ENCODE measurements around the gene PLA2R1. TPM values are rescaled to one million over a fixed set of nuclear protein-coding genes. Genes with fewer than 3 reads are reported as not detected.

The PLA2R1 gene
- polyA plus RNA-seq, 1 donor from 2014 or later = 0.69 TPM

DNA sequence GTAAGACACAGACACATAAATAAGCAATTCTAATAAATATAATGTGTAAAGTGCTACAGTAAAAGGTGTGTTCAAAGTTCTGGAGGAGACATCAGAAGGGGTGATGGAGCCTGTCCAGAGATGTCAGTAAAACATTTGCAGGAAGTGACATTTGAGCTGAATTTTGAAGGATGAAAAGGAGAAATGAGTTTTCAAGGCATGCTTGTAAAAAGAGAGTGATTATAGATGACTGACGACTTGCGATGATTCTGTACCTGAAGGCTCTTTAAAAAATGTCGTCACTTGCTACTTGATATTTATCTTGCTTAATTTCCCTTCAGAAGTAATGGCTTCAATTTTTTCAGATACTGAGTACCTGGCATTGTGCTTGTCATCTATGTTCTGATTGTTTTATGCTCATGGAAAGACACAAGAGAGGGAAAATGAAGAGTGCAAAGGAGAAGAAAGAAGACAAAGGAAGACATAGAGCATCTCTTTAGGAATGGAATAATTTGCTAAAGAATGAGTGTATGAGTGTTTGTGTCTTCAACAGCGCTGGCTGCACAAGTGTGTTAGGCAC lies 73.9 kb downstream of the PLA2R1 start:
- Histone ChIP-seq H3K4me3 (ENCODE audit: low read length) (peak overlapping the region; percentile 11), H3K9me3 (ENCODE audit: low read length) (no peaks in the 10 kb centered on the region), H3K27ac (ENCODE audit: low read length) (peak overlapping the region; percentile 97), H3K9me2 (ENCODE audit: insufficient read depth, low read length) (no peaks in the 10 kb centered on the region), H2AFZ (ENCODE audit: low read depth, low read length) (no peak overlapping the region), H3K4me2 (ENCODE audit: low read length) (no peak overlapping the region), H3K9ac (ENCODE audit: low read length) (peak overlapping the region; percentile 68), H3F3A (ENCODE audit: insufficient read depth, low read length, poor library complexity, severe bottlenecking) (peaks cover 6% of the 10 kb centered on the region), H3K79me2 (replicated peaks; ENCODE audit: insufficient read depth, low read length) (no peaks in the 10 kb centered on the region), H3K36me3 (ENCODE audit: insufficient read depth, low read length) (no peaks in the 10 kb centered on the region), H3K27me3 (ENCODE audit: insufficient read depth, low read depth, low read length) (no peaks in the 10 kb centered on the region), H4K20me1 (ENCODE audit: insufficient read depth) (no peaks in the 10 kb centered on the region)
- peak; percentile 97 for TF ChIP-seq EP300 (conservative IDR thresholded peaks at IDR 0.05; ENCODE audit: poor library complexity, severe bottlenecking)
- peak; percentile 88 for TF ChIP-seq REST (IDR thresholded peaks at IDR 0.05; ENCODE audit: borderline replicate concordance)
- TF ChIP-seq POLR2AphosphoS5 (IDR thresholded peaks at IDR 0.05) = peak; percentile 55
- no peak for TF ChIP-seq MXI1 (conservative IDR thresholded peaks at IDR 0.05; ENCODE audit: poor library complexity, severe bottlenecking)
- TF ChIP-seq TAF1 (IDR thresholded peaks at IDR 0.05; ENCODE audit: low read depth) = no peak

GRCh38 chr2:159987181-159987580 lies 75.2 kb downstream of the PLA2R1 start:
- H3K9me3 ChIP-seq (ENCODE audit: low read length) = no peaks in the 10 kb centered on the region
- H3F3A ChIP-seq (ENCODE audit: insufficient read depth, low read length, poor library complexity, severe bottlenecking) = peaks cover 6% of the 10 kb centered on the region
- no peak for TF ChIP-seq EZH2 (IDR thresholded peaks at IDR 0.05; ENCODE audit: borderline replicate concordance, insufficient read depth, low read length, poor library complexity, severe bottlenecking)
- TF ChIP-seq EP300 (conservative IDR thresholded peaks at IDR 0.05; ENCODE audit: poor library complexity, severe bottlenecking) = no peak
- TF ChIP-seq REST (IDR thresholded peaks at IDR 0.05; ENCODE audit: borderline replicate concordance) = no peak
- TF ChIP-seq, protein P1, sequence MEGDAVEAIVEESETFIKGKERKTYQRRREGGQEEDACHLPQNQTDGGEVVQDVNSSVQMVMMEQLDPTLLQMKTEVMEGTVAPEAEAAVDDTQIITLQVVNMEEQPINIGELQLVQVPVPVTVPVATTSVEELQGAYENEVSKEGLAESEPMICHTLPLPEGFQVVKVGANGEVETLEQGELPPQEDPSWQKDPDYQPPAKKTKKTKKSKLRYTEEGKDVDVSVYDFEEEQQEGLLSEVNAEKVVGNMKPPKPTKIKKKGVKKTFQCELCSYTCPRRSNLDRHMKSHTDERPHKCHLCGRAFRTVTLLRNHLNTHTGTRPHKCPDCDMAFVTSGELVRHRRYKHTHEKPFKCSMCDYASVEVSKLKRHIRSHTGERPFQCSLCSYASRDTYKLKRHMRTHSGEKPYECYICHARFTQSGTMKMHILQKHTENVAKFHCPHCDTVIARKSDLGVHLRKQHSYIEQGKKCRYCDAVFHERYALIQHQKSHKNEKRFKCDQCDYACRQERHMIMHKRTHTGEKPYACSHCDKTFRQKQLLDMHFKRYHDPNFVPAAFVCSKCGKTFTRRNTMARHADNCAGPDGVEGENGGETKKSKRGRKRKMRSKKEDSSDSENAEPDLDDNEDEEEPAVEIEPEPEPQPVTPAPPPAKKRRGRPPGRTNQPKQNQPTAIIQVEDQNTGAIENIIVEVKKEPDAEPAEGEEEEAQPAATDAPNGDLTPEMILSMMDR (IDR thresholded peaks at IDR 0.05; ENCODE audit: poor library complexity, severe bottlenecking) = no peak
- TF ChIP-seq TAF1 (IDR thresholded peaks at IDR 0.05; ENCODE audit: low read depth) = no peak
- no peak for TF ChIP-seq POLR2AphosphoS5 (IDR thresholded peaks at IDR 0.05)
- TF ChIP-seq RAD21 (conservative IDR thresholded peaks at IDR 0.05) = no peak
- no peak for TF ChIP-seq MXI1 (conservative IDR thresholded peaks at IDR 0.05; ENCODE audit: poor library complexity, severe bottlenecking)
- no peak for TF ChIP-seq SMC3 (conservative IDR thresholded peaks at IDR 0.05; ENCODE audit: poor library complexity)

More at GRCh38 chr2:159987181-159987580, 75.2 kb downstream of the PLA2R1 start:
- H2AFZ ChIP-seq (ENCODE audit: low read depth, low read length) = peak overlapping the region; percentile 1
- H4K20me1 ChIP-seq (ENCODE audit: insufficient read depth) = no peaks in the 10 kb centered on the region
- H3K36me3 ChIP-seq (ENCODE audit: insufficient read depth, low read length) = no peaks in the 10 kb centered on the region
- H3K27me3 ChIP-seq (ENCODE audit: insufficient read depth, low read depth, low read length) = no peaks in the 10 kb centered on the region
- peak overlapping the region; percentile 6 for H3K4me3 ChIP-seq (ENCODE audit: low read length)
- peak overlapping the region; percentile 48 for H3K9ac ChIP-seq (ENCODE audit: low read length)
- H3K27ac ChIP-seq (ENCODE audit: low read length) = peak overlapping the region; percentile 97
- no peaks in the 10 kb centered on the region for H3K79me2 ChIP-seq (replicated peaks; ENCODE audit: insufficient read depth, low read length)
- no peak overlapping the region for H3K4me2 ChIP-seq (ENCODE audit: low read length)
- no peaks in the 10 kb centered on the region for H3K9me2 ChIP-seq (ENCODE audit: insufficient read depth, low read length)

All from neural cell (in vitro differentiated cells).